ENCODE data around the gene FANCE. TPM values are rescaled to one million over a fixed set of nuclear protein-coding genes. Genes with fewer than 3 reads are reported as not detected.
A peak's percentile ranks its signal among the peaks of the same experiment; 100 is the strongest.

The FANCE gene
- total and polyA plus RNA-seq, 9 of the 15 experiments (the other 6 are each of a cell fraction or from before 2014, with no cell fraction given), result 5.7 to 30.2 (median 17.0) TPM

GRCh38 chr6:35468181-35468979 is 16.2 kb downstream of the FANCE start, which contains the start of gene RPL10A (continued):
- TF ChIP-seq GTF2F1 (IDR thresholded peaks at IDR 0.05; ENCODE audit: low read depth, low read length) (peak; percentile 94), RAD51 (IDR thresholded peaks at IDR 0.05; ENCODE audit: borderline replicate concordance, low read depth) (no peak), ATF2 (CRISPR knock-in tag; IDR thresholded peaks at IDR 0.05) (no peak), NR4A1 (CRISPR knock-in tag; IDR thresholded peaks at IDR 0.05) (no peak), NR4A1 (tag; IDR thresholded peaks at IDR 0.05) (no peak; the same call in 1 of the 2 replicates), MNT (conservative IDR thresholded peaks at IDR 0.05) (peak; percentile 89 to 91), ATF7 (IDR thresholded peaks at IDR 0.05) (peak; percentile 87), NCOA6 (IDR thresholded peaks at IDR 0.05) (no peak), MYC (IDR thresholded peaks at IDR 0.05; ENCODE audit: low read depth, low read length) (peak; percentile 100), MYC (CRISPR knock-in tag; IDR thresholded peaks at IDR 0.05; ENCODE audit: borderline replicate concordance, low read depth) (peak; percentile 100), CHD2 (IDR thresholded peaks at IDR 0.05; ENCODE audit: low read depth, low read length) (peak; percentile 100), XRCC3 (IDR thresholded peaks at IDR 0.05) (no peak), ZNF23 (CRISPR knock-in tag; IDR thresholded peaks at IDR 0.05) (no peak), EHMT2 (IDR thresholded peaks at IDR 0.05) (peak; percentile 7; the same call in 1 of the 2 replicates), ZBTB2 (IDR thresholded peaks at IDR 0.05) (peak; percentile 95), ZNF507 (tag; conservative IDR thresholded peaks at IDR 0.05) (no peak), KAT2B (IDR thresholded peaks at IDR 0.05; ENCODE audit: low read depth, low read length) (no peak), FOXP4 (CRISPR knock-in tag; IDR thresholded peaks at IDR 0.05; ENCODE audit: borderline replicate concordance) (no peak), TBP (optimal IDR thresholded peaks at IDR 0.05; ENCODE audit: low read depth, low read length) (no peak), FOXJ3 (CRISPR knock-in tag; IDR thresholded peaks at IDR 0.05) (no peak), ZBTB26 (CRISPR knock-in tag; IDR thresholded peaks at IDR 0.05) (peak; percentile 11; the same call in 1 of the 2 replicates), CHCHD3 (CRISPR knock-in tag; IDR thresholded peaks at IDR 0.05) (no peak)
